Tibial nerve (tissue), 4 donors: ENCODE results near the gene BLOC1S3. TPM values are rescaled to one million over a fixed set of nuclear protein-coding genes. Genes with fewer than 3 reads are reported as not detected.

Source experiments
- DNase-seq, 2 donors: peaks; one replicate each; pipeline ENCODE4 v3.0.0-alpha.2; 2019; ENCODE audit warnings: low spot score in 2 of 2
- H3K27ac ChIP-seq, 4 donors: fragments of 200-600 bp; sonication (generic) in 3 of 4; one replicate each; pipeline ENCODE4 v1.5.1; 2017 to 2019; ENCODE audit warnings: mild to moderate bottlenecking in 1 of 4
- H3K27me3 ChIP-seq, 2 donors: fragments of 200-600 bp; sonication (generic) in 1 of 2; one replicate each; pipeline versions ENCODE4 v1.5.1 to v1.6.0; 2017 to 2019
- H3K36me3 ChIP-seq, 3 donors: fragments of 200-600 bp; sonication (generic); one replicate each; pipeline ENCODE4 v1.5.1; 2018 to 2019
- H3K4me1 ChIP-seq, 4 donors: fragments of 200-600 bp; sonication (generic) in 3 of 4; one replicate each; pipeline ENCODE4 v1.5.1; 2017 to 2019
- H3K4me3 ChIP-seq, 4 donors: fragments of 200-600 bp; sonication (generic) in 3 of 4; one replicate each; pipeline ENCODE4 v1.5.1; 2017 to 2019; ENCODE audit warnings: mild to moderate bottlenecking in 1 of 4, moderate library complexity in 1 of 4
- H3K9me3 ChIP-seq, 4 donors: fragments of 200-600 bp; sonication (generic) in 3 of 4; one replicate each; pipeline ENCODE4 v1.5.1; 2017 to 2019
- EP300 ChIP-seq, 2 donors: sonication (generic); formaldehyde crosslinking; IDR thresholded peaks; one replicate each; pipeline ENCODE4 v1.6.1; 2017; ENCODE audit warnings: antibody characterized with exemption in 2 of 2, mild to moderate bottlenecking in 1 of 2
- POLR2A ChIP-seq, 2 donors: fragments of 450-650 bp; IDR thresholded peaks; one replicate each; pipeline ENCODE4 v1.6.1; 2017; ENCODE audit warnings: antibody characterized with exemption in 2 of 2, mild to moderate bottlenecking in 2 of 2, moderate library complexity in 2 of 2
- WGBS, 2 donors: methylation state at CpG; one replicate each; pipeline ENCODE4 v1.1.5; 2018; 5-methylcytosine and 5-hydroxymethylcytosine counted together
- total RNA-seq, 4 donors: library from RNA; depleted of rRNA; stranded (reverse); fragments of >200 nt; gene quantifications; one replicate each; pipeline ENCODE4 v1.1.0, GENCODE V29; 2016
- TF ChIP-seq, protein P1 (sequence below), 5 experiments: fragments of 200-600 bp in 3 of 5; fragments of 450-650 bp in 2 of 5; sonication (generic) in 3 of 5; IDR thresholded peaks; one replicate each; pipeline ENCODE4 v1.5.1; 2016 to 2019; ENCODE audit warnings: antibody characterized with exemption in 5 of 5, mild to moderate bottlenecking in 3 of 5, moderate library complexity in 2 of 5

BLOC1S3 gene
- total RNA-seq, 4 donors from 2014 or later = 12.0 to 42.0 (median 23.7) TPM

DNA sequence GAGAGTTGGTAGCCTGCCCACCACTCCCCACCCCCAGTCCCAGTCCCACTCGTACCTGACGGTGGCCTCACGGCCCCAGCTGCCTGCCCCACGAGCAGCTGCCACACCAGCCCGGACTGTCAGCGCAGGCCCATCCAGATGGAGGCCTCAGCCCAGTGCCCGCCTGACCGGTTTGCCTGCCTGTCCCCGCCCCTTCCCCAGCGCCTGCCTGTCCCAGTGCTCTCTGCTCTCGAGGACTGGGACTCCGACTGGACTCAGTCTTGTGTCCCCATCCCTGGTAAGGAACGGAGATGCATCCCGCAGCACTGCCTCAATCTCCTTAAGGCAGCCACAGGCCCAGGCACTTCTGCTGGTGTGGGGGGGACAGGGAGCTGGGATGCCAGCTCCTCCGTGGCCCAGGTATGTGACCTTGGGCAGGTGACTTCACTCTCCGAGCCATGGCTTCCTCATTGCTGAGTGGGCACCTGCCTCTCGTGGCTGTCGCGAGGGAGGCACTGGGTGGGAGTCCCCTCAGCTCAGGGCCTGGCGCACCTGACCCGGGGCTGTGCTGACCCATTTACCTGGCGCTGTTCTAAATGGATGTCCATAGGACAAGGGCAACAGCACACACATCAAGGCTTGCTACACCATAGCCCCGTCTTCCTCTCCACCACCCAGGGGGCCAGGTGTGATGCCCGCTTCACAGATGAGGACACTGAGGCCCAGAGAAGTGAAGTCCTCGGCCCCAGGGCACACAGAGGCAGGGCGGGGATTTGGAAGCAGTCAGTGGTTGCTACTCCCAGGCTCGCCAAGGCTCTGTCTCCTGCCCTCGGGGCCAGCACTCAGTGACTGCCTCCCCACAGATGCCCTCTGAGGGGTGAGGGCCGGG is 17.5 kb upstream of the BLOC1S3 start, which contains the start of gene NKPD1:
TSS of gene NKPD1 (minus strand) at position 113 of the 868 bp plus-strand sequence. CDS start 832 bp downstream, outside the sequence.
- WGBS, 2 donors = 41 to 49% methylated on average over 21 to 22 of the region's 29 CpGs
- Histone ChIP-seq H3K4me1 (peaks cover 0 to 20% (median 4%) of the 10 kb centered on the region in 4 donors), H3K36me3 (no peaks in the 10 kb centered on the region), H3K27me3 (peaks cover 0 to 62% of the 10 kb centered on the region in 2 donors), H3K4me3 (no peak within 1 kb of the TSS), H3K27ac (no peak within 1 kb of the TSS), H3K9me3 (no peaks in the 10 kb centered on the region)
- no peak for DNase-seq
- TF ChIP-seq EP300 (IDR thresholded peaks at IDR 0.05) = no peak
- no peak for TF ChIP-seq POLR2A (IDR thresholded peaks at IDR 0.05)
- TF ChIP-seq, protein P1, sequence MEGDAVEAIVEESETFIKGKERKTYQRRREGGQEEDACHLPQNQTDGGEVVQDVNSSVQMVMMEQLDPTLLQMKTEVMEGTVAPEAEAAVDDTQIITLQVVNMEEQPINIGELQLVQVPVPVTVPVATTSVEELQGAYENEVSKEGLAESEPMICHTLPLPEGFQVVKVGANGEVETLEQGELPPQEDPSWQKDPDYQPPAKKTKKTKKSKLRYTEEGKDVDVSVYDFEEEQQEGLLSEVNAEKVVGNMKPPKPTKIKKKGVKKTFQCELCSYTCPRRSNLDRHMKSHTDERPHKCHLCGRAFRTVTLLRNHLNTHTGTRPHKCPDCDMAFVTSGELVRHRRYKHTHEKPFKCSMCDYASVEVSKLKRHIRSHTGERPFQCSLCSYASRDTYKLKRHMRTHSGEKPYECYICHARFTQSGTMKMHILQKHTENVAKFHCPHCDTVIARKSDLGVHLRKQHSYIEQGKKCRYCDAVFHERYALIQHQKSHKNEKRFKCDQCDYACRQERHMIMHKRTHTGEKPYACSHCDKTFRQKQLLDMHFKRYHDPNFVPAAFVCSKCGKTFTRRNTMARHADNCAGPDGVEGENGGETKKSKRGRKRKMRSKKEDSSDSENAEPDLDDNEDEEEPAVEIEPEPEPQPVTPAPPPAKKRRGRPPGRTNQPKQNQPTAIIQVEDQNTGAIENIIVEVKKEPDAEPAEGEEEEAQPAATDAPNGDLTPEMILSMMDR (IDR thresholded peaks at IDR 0.05) = no peak

DNA sequence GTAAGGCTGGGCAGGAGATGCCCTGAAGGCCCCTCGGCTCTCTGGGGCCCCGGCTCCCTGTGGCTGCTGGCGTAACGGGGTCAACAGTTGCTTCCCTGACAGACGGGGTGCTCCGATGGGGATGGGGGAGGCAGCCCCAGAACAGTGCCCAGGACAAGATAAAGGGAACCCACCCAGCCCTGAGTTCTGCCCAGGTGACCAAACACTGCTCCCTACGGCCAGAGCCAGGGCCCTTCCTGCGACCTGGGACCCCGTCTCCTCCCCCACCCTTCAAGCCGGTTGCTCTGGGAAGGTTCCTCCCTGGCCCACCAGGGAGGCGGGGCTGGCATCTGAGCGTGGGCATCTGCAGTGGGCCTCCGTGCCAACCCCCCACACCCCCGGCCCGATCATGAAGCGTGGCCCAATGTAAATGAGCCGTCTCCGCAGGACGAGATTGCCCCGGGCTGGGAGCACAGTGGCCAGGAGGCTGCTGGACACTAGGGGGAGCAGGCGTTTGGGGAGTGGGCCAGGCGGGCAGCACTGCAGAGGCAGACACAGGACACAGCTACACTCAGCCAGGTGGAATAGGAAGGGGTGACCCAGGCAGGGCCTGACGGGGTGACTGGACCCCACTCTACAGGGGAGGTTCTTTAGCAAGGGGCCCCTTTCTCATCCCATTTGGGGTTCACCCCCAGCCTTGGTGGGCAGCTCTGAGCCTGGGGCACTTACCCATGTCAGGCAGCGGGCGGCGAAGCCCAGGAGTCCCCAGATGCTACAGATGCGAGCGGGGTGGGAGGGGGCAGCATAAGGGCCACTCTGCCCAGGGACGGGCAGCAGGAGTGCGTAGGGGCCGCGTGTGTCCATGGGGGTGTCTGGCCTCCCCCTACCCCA is 16.6 kb upstream of the BLOC1S3 start:
- no peak for DNase-seq
- Histone ChIP-seq H3K4me1 (peaks cover 0 to 20% (median 4%) of the 10 kb centered on the region in 4 donors), H3K4me3 (no peak overlapping the region), H3K36me3 (no peaks in the 10 kb centered on the region), H3K27ac (no peak overlapping the region), H3K9me3 (no peaks in the 10 kb centered on the region), H3K27me3 (peaks cover 0 to 54% of the 10 kb centered on the region in 2 donors)
- TF ChIP-seq POLR2A (IDR thresholded peaks at IDR 0.05) (no peak), EP300 (IDR thresholded peaks at IDR 0.05) (no peak)
- TF ChIP-seq, protein P1 (IDR thresholded peaks at IDR 0.05) = peak in 2 of 5 experiments; percentile 22 to 23
- WGBS, 2 donors = 26 to 55% methylated on average over 16 to 22 of the region's 32 CpGs

DNA sequence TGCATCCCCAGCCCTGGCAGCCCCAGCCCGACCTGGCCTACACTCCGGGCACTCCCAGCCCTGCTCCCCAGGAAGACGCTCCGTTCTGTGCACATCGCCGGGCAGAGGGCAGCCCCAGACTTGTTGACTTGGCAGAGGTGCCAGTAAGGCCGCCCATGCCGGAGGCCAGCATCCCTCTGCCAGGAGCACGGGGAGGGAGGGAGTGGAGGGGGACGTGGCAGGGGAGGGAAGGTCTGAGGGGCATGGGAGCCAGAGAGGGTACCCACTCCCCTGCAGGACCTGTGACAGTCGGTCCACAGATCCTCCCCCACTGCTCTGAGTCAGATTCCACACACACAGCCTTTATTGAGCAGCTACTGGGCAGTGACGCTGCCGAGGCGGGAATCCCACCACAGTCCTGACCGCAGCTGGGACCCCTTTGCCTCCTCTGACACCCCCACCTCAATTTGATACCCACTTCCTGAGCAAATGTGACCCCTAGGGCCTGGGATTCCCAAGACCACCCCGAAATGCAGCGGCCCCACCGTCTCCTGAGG is 15.9 kb upstream of the BLOC1S3 start:
- peaks cover 0 to 46% of the 10 kb centered on the region in 2 donors for H3K27me3 ChIP-seq
- WGBS, 2 donors = 69 to 71% methylated on average over 18 of the region's 18 CpGs
- peaks cover 0 to 20% (median 4%) of the 10 kb centered on the region in 4 donors for H3K4me1 ChIP-seq
- TF ChIP-seq EP300 (IDR thresholded peaks at IDR 0.05) (no peak), POLR2A (IDR thresholded peaks at IDR 0.05) (no peak)
- TF ChIP-seq, protein P1 (IDR thresholded peaks at IDR 0.05) = no peak
- no peaks in the 10 kb centered on the region for H3K36me3 ChIP-seq
- DNase-seq = no peak
- H3K9me3 ChIP-seq = no peaks in the 10 kb centered on the region
- no peak overlapping the region for H3K27ac ChIP-seq
- H3K4me3 ChIP-seq = no peak overlapping the region

DNA sequence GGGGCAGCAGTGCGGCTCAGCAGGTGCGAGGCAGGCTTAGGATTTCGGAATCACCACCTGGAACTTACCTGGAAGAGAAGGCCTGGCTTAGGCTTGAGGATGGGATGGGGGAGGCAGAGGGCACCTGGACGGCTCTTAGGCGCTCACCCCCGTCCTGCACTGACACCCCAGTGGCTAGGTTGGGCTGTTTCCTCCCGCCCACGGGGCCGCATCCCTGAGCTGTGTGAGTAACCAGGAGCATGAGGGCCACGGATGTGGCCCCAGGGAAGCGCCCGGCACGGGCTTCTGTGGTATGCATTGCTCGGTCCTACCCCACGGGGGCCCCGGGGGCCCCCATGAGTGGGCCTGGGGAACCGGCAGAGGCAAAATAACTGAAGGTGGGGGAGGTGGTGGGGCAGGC is 15.4 kb upstream of the BLOC1S3 start:
- peaks cover 0 to 20% (median 4%) of the 10 kb centered on the region in 4 donors for H3K4me1 ChIP-seq
- H3K9me3 ChIP-seq = no peaks in the 10 kb centered on the region
- H3K27me3 ChIP-seq = peaks cover 0 to 42% of the 10 kb centered on the region in 2 donors
- no peaks in the 10 kb centered on the region for H3K36me3 ChIP-seq
- TF ChIP-seq, protein P1 (IDR thresholded peaks at IDR 0.05) = no peak
- no peak for TF ChIP-seq POLR2A (IDR thresholded peaks at IDR 0.05)
- no peak for TF ChIP-seq EP300 (IDR thresholded peaks at IDR 0.05)
- H3K4me3 ChIP-seq = no peak overlapping the region
- H3K27ac ChIP-seq = no peak overlapping the region
- 69 to 75% methylated on average over 11 to 14 of the region's 17 CpGs for WGBS, 2 donors
- DNase-seq = no peak
